Activated CD4-positive, CD25-positive, alpha-beta regulatory T cell treated with anti-CD3 and anti-CD28 coated beads, Interleukin-2, amount 50 U/mL, for 16 hours (primary cell): ENCODE data around the gene GNB5.

Experiments
- DNase-seq: peaks from one replicate; pipeline ENCODE4 v3.0.0-alpha.2; 2020; ENCODE audit warnings: low read depth, low spot score

GNB5 gene

DNA sequence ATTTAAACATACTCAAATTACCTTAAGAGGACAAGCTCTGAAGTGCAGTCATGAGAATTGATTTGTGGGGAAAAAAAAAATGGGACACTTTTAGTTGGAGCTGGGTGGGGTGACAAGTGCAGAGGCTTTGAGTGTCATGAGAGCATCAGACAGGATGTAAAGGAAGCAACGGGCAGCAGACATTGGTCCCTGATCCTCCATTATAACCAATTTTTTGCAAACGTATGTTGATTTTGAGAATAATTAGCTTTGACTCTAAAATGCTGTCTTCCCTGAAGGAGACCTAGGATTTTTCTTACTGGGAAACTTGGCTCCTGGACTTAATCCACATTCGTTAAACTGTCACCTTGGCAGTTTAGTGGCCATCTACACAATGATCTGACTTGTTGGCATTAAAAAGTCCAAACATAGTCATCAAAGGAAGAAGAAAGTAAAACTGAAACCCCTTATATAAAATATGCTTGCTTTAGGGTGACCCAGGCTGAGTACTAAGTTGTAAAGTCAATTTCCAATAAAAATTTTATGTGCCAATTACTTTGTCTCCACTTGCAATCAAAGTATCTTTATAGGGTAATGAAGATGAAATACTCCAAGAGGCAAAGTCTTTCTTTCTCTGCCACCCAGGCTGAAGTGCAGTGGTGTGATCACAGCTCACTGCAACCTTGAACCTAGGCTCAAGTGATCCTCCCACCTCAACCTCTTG, 124.2 kb downstream of the GNB5 start:
- no peak for DNase-seq
